ENCODE results near the gene NECAB2.

The NECAB2 gene

DNA sequence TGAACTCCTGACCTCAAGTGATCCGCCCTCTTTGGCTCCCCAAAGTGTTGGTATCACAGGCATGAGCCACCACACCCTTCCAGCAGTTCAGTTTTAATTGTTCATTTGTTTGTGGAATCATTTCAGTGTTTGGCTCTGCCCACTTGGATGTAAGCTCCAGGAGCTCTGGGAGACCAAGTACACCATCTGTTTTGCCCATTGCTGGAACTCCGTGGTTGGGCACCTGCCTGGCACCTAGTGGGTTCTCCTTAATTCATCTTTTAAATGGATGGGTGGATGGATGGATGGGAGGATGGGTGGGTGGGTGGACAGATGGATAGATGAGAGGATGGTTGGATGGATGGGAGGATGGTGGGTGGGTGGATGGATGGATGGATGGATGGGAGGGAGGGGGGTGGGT is 953 bp upstream of the NECAB2 start:
- DNase-seq (ENCODE audit: low read depth), result no peak

- no peak for DNase-seq (ENCODE audit: low read depth)
Measured at GRCh38 chr16:83968306-83968851, 335 bp downstream of the NECAB2 start.

DNA sequence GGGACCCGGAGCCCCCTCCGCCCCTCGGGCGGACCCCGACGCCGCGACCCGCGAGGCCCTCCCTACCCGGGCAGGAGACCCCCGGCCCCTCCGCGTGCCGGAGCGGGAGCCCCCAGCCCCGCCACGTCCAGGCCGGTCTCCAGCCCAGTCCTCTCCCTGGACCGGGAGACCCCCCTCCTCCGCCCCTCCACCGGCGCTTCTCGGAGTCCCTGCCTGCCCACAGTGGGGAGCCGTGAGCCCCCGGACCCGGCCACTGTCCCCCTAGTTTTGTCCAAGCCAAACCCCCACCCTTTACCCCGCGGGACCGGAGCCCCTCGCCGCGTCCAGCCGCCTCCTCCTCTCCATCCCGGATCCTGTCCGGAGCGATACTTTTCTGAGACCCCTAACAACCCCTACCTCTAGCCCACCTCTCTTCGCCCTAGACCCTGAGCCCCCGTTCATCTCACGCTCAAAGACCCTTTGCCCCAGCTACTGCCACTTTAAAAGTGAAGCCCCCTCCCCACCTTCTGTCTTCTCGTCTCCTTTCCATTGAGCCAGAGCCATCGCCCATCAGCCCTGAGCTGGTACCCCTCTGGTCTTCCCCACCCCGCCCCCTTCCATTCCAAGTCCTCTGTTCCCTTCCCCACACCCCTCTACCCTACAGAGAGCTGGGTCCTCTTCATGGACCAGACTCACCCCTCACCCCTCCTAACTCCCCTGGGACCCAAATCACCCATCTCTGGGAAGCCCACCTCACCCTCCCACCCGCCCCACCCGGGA is 1.0 kb downstream of the NECAB2 start:
- DNase-seq (ENCODE audit: low read depth), result no peak

DNA sequence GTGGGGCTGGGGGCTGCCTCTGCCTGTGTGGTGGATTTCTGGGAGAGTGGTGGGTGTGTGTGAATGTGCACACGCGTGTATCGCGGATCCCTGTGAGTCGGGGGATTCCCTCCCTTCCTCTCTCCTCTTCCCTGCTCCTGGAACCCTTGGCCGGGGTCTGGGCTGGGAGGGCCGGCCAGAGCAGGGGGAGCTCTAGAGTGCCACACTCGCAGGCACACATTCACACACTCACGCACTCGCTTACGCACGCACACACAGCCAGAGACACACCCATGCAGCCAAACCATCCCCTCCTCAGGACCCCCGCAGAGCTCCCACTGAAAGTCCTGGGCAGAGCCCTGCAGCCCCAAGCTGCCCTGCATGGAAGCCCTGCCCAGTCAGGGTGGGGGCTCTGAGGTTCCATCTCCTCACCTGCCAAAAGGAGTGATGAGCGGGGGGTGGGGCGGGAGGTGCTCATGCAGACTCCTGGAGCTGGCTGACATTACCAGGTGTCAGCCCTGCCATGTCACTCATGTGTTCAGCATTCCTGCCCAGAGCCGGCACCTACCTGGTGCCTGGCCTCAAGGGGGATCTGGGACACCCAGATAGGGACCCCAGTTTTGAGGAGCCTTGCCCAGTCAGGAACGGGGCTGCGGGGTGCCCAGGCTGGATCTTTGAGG is 1.9 kb downstream of the NECAB2 start:
- DNase-seq (ENCODE audit: low read depth), result no peak

GRCh38 chr16:83970430-83970815 is 2.4 kb downstream of the NECAB2 start:
- DNase-seq (ENCODE audit: low read depth), result no peak

DNA sequence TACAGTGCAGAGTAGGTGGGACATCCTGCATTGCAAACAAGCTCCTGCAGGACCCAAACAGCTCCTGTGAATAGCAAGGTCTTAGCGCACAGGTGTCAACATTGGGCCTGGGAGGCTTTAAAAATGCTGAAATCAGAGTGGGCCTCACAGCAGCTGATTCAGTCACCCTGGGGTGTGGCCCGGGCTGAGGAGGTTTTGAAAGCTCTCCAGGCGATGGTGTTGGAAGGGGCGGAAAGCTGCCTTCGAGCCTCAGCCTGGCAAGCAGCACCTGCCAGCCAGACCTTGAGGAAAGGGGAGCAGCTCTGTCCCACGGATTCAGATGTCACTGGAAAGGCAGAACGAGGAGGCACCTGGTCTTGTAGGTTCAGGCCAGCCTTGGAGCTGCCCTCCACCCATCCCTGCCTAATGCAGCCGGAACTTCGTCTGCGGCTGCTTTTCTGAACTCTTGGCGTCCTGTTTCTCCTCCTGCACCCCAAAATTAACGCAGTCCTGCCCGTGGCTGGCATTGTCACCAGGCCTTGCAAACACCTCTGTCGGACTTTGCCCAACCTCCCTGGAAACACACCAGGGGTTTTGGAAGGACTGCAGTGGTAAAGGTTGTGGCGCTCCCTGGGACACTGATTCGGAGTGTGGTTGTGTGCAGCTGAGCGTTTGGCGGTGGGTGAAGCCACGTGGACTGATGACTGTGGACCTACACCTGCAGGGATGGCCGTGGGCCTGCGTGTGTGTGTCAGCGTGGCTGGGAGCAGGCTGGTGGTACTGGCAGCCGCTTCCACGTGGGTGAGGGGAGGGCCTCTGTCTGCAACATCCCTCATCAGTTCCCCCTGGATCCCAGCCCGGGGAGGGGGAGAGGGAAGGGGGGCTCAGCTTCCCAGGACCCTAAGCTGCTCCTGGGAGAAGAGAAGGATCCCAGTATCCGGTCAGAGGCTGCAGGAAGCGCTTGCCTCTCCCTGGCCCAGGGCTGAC is 3.4 kb downstream of the NECAB2 start:
- DNase-seq (ENCODE audit: low read depth), result no peak

- DNase-seq (ENCODE audit: low read depth), result no peak
Measured at GRCh38 chr16:83972256-83973008, 4.4 kb downstream of the NECAB2 start.

GRCh38 chr16:83973077-83973476 is 5.0 kb downstream of the NECAB2 start:
- no peak for DNase-seq (ENCODE audit: low read depth)

- DNase-seq (ENCODE audit: low read depth), result no peak
Measured at GRCh38 chr16:83973581-83974385, 5.7 kb downstream of the NECAB2 start.

GRCh38 chr16:83974475-83974874 is 6.4 kb downstream of the NECAB2 start:
- no peak for DNase-seq (ENCODE audit: low read depth)

- no peak for DNase-seq (ENCODE audit: low read depth)
Measured at GRCh38 chr16:83975590-83976260, 7.7 kb downstream of the NECAB2 start.

GRCh38 chr16:83977056-83977815 is 9.2 kb downstream of the NECAB2 start:
- no peak for DNase-seq (ENCODE audit: low read depth)

DNA sequence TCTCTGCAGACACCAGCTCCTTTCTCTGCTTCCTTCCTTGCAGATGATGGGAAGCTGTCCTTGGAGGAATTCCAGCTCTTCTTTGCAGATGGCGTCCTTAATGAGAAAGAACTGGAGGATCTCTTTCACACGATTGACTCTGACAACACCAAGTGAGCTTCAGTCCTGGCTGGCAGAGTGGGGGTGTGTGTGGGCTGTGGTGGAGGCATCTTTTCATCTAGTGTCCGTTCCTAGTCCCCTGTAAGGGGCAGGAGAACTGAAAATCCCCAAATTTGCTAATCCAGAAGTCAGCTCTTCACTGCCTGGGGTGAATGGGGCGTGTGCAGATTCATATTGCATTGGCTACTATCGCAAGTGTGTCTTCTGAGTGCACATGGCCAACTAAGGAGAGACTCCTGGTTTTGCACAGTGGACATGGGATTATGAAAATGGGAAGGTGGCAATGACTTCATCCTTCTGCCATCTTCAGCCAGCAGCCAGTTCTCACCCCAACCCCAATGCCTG is 10.4 kb downstream of the NECAB2 start:
- DNase-seq (ENCODE audit: low read depth), result no peak

DNA sequence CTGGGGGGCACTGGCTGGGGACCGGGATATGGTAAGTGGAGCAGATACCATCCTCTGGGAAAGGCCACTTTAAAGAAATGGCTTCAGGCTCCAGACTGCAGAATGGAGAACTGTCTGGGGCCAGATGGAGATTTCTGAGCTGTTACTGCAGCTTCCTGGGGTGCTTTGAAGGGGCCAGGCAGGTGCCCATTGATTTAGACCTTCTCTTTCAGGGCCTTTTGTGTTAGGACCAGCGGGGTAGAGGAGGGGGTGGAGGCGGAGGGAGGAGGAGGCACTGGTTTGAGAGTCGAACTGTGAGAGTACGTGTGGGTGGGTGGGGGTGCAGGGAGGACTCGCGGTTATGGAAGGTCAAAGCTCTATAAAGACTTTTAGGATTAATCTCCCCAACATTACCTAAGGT is 11.4 kb downstream of the NECAB2 start:
- no peak for DNase-seq (ENCODE audit: low read depth)

DNA sequence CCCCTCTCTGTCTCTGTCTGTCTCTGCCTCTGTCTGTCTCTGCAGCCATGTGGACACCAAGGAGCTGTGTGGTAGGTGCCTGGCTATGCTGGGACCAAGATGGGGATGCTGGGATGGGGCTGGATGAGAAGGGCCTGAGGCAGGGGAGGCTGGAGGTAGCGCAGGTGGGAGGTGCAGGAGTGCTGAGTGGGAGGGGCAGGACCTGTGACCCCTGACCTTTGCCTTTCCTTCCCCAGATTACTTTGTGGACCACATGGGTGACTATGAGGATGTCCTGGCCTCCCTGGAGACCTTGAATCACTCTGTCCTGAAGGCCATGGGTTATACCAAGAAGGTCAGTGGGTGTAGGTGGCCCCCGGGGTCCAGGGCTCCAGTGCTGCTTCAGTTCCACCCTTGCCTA is 12.8 kb downstream of the NECAB2 start:
- DNase-seq (ENCODE audit: low read depth), result no peak

DNA sequence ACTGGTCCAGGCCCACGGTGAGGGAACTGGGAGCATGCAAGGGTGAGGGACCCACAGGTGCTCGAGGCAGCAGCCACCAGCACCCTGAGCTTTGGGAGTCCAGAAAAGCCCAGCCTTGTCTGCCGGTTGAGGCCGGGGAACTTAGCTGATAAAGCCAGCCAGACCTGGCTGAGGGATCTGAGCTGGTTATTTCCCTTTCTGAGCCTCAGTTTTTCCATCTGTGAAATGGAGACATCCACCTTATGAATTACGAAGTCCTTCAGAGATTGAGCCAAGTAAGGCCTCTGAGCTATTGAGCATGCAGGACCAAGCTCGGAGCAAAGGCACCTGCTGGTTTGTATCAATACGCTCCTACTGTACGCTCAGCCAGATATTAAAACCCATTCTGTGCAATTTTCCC is 13.8 kb downstream of the NECAB2 start:
- DNase-seq (ENCODE audit: low read depth), result no peak

DNA sequence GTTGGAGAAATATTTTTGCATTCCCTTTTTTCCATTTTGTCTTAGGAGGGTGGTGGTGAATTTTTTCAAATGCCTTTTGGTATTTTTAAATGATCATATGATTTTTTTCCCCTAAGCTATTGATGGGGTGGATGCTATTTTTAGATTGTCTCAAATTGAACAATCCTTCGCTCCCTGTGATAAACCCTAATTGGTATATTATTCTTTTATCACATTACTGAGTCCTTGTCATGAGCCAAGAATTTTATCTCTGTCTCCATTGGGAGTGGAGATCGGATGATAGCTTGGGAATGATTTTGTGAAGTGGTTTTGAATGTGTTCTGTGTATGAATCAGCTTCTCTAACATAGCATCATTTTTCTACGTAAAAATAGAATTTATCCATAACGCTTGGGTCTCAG is 15.4 kb downstream of the NECAB2 start:
- DNase-seq (ENCODE audit: low read depth), result no peak

GRCh38 chr16:83989300-83989699 is 21.3 kb downstream of the NECAB2 start:
- DNase-seq (ENCODE audit: low read depth), result no peak

DNA sequence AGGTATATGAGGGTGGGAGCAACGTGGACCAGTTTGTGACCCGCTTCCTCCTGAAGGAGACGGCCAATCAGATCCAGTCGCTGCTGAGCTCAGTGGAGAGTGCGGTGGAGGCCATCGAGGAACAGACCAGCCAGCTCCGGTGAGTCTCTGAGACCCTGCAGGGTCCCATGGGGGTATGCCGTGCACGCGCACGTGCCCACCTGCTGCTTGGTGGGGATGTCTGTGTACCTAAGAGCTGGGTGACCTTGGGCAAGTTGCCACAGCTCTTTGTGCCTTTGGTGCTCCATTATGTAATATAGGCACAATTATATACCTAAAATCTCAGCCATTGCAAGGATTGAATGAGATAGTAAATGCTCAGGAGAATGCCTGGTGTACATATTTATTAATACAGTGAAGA is 22.4 kb downstream of the NECAB2 start:
- no peak for DNase-seq (ENCODE audit: low read depth)

All from stimulated activated CD8-positive, alpha-beta memory T cell treated with anti-CD3 and anti-CD28 coated beads, Interleukin-15, amount 100 ng/mL, for 24 hours (primary cell).